OCI-LY3 (cell line): ENCODE results near the gene SPAG5.

Experiments
- H2AFZ ChIP-seq: fragments of 200-600, 300-600 bp; shearing (Covaris generic); 2 replicates; pipeline ENCODE4 v1.6.0; 2014; ENCODE audit warnings: antibody characterized with exemption, low read depth, low read length
- H3K27ac ChIP-seq: fragments of 200-600, 300-600 bp; sonication (generic); 2 replicates; pipeline ENCODE4 v1.5.1; 2014; ENCODE audit warnings: mild to moderate bottlenecking, low read length, moderate library complexity, mixed read lengths
- H3K27me3 ChIP-seq: fragments of 200-600, 300-600 bp; sonication (generic); 2 replicates; pipeline ENCODE4 v1.6.1; 2014; ENCODE audit warnings: low read depth, low read length, mixed read lengths
- H3K36me3 ChIP-seq: fragments of 200-600, 300-600 bp; sonication (generic); replicated peaks from 2 replicates; pipeline ENCODE3; 2014; ENCODE audit warnings: low read depth, low read length, mixed read lengths
- H3K4me1 ChIP-seq: fragments of 300-600, 200-600 bp; sonication (generic); 2 replicates; pipeline ENCODE4 v1.6.1; 2014; ENCODE audit warnings: low read length, mixed read lengths
- H3K4me2 ChIP-seq: fragments of 200-600, 300-600 bp; sonication (generic); 2 replicates; pipeline ENCODE4 v1.6.1; 2014; ENCODE audit warnings: low read length, mixed read lengths
- H3K4me3 ChIP-seq: fragments of 300-600, 200-600 bp; sonication (generic); 2 replicates; pipeline ENCODE4 v1.5.1; 2014; ENCODE audit warnings: antibody characterized with exemption, mild to moderate bottlenecking, low read length, moderate library complexity
- H3K79me2 ChIP-seq: fragments of 300-600, 200-600 bp; shearing (Covaris generic); 2 replicates; pipeline ENCODE4 v1.6.1; 2014; ENCODE audit warnings: mild to moderate bottlenecking, low read length, mixed read lengths
- H3K9ac ChIP-seq: fragments of 300-600, 200-600 bp; shearing (Covaris generic); 2 replicates; pipeline ENCODE4 v1.6.0; 2014; ENCODE audit warnings: mild to moderate bottlenecking, low read length, moderate library complexity
- H3K9me3 ChIP-seq: fragments of 200-600, 300-600 bp; shearing (Covaris generic); 2 replicates; pipeline ENCODE4 v1.6.1; 2014; ENCODE audit warnings: low read length, mixed read lengths; ENCODE audit not compliant: insufficient read depth
- H4K20me1 ChIP-seq: fragments of 200-600, 300-600 bp; sonication (generic); 2 replicates; pipeline ENCODE4 v1.6.1; 2016; ENCODE audit warnings: low read length, mixed read lengths; ENCODE audit not compliant: insufficient read depth
- CTCF ChIP-seq: fragments of 200-600, 300-600 bp; sonication (generic); IDR thresholded peaks from 2 replicates; pipeline ENCODE4 v1.5.1; 2014; ENCODE audit warnings: antibody characterized with exemption, low read length, low read depth
- EZH2phosphoT487 ChIP-seq: fragments of 200-600 bp; shearing (Covaris generic); IDR thresholded peaks from 2 replicates; pipeline ENCODE4 v1.6.1; 2018; ENCODE audit warnings: antibody characterized with exemption, mixed run types, low read depth

SPAG5 gene

DNA sequence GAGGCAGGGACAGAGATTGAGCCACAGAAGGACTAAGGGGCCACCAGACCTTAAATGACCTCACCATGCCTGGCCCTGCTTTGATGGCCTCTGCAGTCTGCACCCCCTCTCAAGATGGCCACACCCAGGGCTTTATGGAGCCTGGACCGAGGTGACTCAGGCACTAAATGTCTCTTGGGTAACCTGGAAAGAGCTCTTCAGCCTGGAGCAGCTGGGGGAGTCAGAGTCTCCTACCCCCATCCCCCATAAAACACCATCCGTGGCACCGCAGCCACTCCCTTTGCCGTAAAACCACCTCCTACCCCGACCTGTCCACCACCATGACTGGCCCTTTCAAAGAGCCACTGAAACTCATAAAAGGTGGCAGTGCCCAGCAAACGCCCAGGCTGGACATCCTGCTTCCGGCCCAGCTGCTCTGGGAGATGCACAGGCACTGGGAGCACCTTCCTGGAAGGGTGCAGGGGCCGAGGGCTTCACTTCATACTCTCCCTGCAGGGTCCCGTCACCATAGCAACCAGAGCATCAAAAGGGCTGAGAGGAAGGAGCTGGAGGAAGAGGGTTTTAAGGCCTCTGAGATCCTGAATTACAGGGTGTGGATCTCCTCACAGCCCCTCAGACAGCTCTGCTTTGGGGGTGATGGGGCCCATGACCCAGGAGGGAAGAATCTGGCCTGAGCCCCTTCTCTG, 70.4 kb downstream of the SPAG5 start:
- H3K9ac ChIP-seq, result no peak overlapping the region
- peaks cover 5% of the 10 kb centered on the region; the same call in 1 of the 2 replicates for H3K27me3 ChIP-seq

GRCh38 chr17:28527859-28528258, 71.0 kb downstream of the SPAG5 start:
- Histone ChIP-seq H3K4me1 (peaks cover 8% of the 10 kb centered on the region), H3K4me3 (no peak overlapping the region), H3K27me3 (peaks cover 5% of the 10 kb centered on the region; the same call in 1 of the 2 replicates), H3K9me3 (no peaks in the 10 kb centered on the region), H2AFZ (no peak overlapping the region), H3K36me3 (no peaks in the 10 kb centered on the region), H3K27ac (no peak overlapping the region), H3K79me2 (no peaks in the 10 kb centered on the region), H4K20me1 (no peaks in the 10 kb centered on the region), H3K9ac (no peak overlapping the region), H3K4me2 (no peak overlapping the region)
- TF ChIP-seq EZH2phosphoT487 (no peak), CTCF (no peak)

More for the DNA sequence above, 70.4 kb downstream of the SPAG5 start:
- Histone ChIP-seq H3K4me1 (peaks cover 8% of the 10 kb centered on the region), H3K9me3 (no peaks in the 10 kb centered on the region), H3K79me2 (no peaks in the 10 kb centered on the region), H3K4me2 (no peak overlapping the region), H3K4me3 (no peak overlapping the region), H3K27ac (no peak overlapping the region), H4K20me1 (no peaks in the 10 kb centered on the region), H2AFZ (no peak overlapping the region), H3K36me3 (no peaks in the 10 kb centered on the region)
- TF ChIP-seq CTCF, result no peak
- TF ChIP-seq EZH2phosphoT487, result no peak
